ENCODE data around the gene TNIP3.

The TNIP3 gene

GRCh38 chr4:121096629-121097028, 67.5 kb downstream of the TNIP3 start:
- Histone ChIP-seq H3K9ac (ENCODE audit: low read length) (no peak overlapping the region), H3K27me3 (ENCODE audit: control insufficient read depth, insufficient read depth, low read length) (no peaks in the 10 kb centered on the region), H3K9me3 (ENCODE audit: control insufficient read depth, low read depth, low read length) (no peaks in the 10 kb centered on the region), H3K36me3 (ENCODE audit: control insufficient read depth, low read depth, low read length) (no peaks in the 10 kb centered on the region), H3K27ac (ENCODE audit: low read length) (no peak overlapping the region), H3K4me3 (ENCODE audit: low read length) (no peak overlapping the region), H3K4me1 (ENCODE audit: control insufficient read depth, low read depth, low read length) (no peaks in the 10 kb centered on the region)

- Histone ChIP-seq H3K4me3 (ENCODE audit: low read length) (no peak overlapping the region), H3K9ac (ENCODE audit: low read length) (no peak overlapping the region), H3K36me3 (ENCODE audit: control insufficient read depth, low read depth, low read length) (no peaks in the 10 kb centered on the region), H3K9me3 (ENCODE audit: control insufficient read depth, low read depth, low read length) (no peaks in the 10 kb centered on the region), H3K27me3 (ENCODE audit: control insufficient read depth, insufficient read depth, low read length) (no peaks in the 10 kb centered on the region), H3K4me1 (ENCODE audit: control insufficient read depth, low read depth, low read length) (no peaks in the 10 kb centered on the region), H3K27ac (ENCODE audit: low read length) (no peak overlapping the region)
Measured at GRCh38 chr4:121096191-121096590, 67.9 kb downstream of the TNIP3 start.

GRCh38 chr4:121094297-121094966, 69.7 kb downstream of the TNIP3 start:
- Histone ChIP-seq H3K9me3 (ENCODE audit: control insufficient read depth, low read depth, low read length) (no peaks in the 10 kb centered on the region), H3K4me1 (ENCODE audit: control insufficient read depth, low read depth, low read length) (no peaks in the 10 kb centered on the region), H3K4me3 (ENCODE audit: low read length) (no peak overlapping the region), H3K36me3 (ENCODE audit: control insufficient read depth, low read depth, low read length) (no peaks in the 10 kb centered on the region), H3K9ac (ENCODE audit: low read length) (no peak overlapping the region), H3K27me3 (ENCODE audit: control insufficient read depth, insufficient read depth, low read length) (no peaks in the 10 kb centered on the region), H3K27ac (ENCODE audit: low read length) (no peak overlapping the region)

- H3K27me3 ChIP-seq (ENCODE audit: control insufficient read depth, insufficient read depth, low read length): no peaks in the 10 kb centered on the region
- H3K27ac ChIP-seq (ENCODE audit: low read length): no peak overlapping the region
- H3K9ac ChIP-seq (ENCODE audit: low read length): no peak overlapping the region
- H3K36me3 ChIP-seq (ENCODE audit: control insufficient read depth, low read depth, low read length): no peaks in the 10 kb centered on the region
- H3K4me1 ChIP-seq (ENCODE audit: control insufficient read depth, low read depth, low read length): no peaks in the 10 kb centered on the region
- H3K9me3 ChIP-seq (ENCODE audit: control insufficient read depth, low read depth, low read length): no peaks in the 10 kb centered on the region
- no peak overlapping the region for H3K4me3 ChIP-seq (ENCODE audit: low read length)
Measured at GRCh38 chr4:121093261-121093660, 70.9 kb downstream of the TNIP3 start.

- H3K36me3 ChIP-seq (ENCODE audit: control insufficient read depth, low read depth, low read length): no peaks in the 10 kb centered on the region
- H3K4me3 ChIP-seq (ENCODE audit: low read length): no peak overlapping the region
- H3K4me1 ChIP-seq (ENCODE audit: control insufficient read depth, low read depth, low read length): no peaks in the 10 kb centered on the region
- no peak overlapping the region for H3K27ac ChIP-seq (ENCODE audit: low read length)
- H3K27me3 ChIP-seq (ENCODE audit: control insufficient read depth, insufficient read depth, low read length): no peaks in the 10 kb centered on the region
- H3K9me3 ChIP-seq (ENCODE audit: control insufficient read depth, low read depth, low read length): no peaks in the 10 kb centered on the region
- H3K9ac ChIP-seq (ENCODE audit: low read length): no peak overlapping the region
Measured at GRCh38 chr4:121091941-121092340, 72.2 kb downstream of the TNIP3 start.

GRCh38 chr4:121088867-121089266, 75.3 kb downstream of the TNIP3 start:
- H3K27ac ChIP-seq (ENCODE audit: low read length): no peak overlapping the region
- H3K4me1 ChIP-seq (ENCODE audit: control insufficient read depth, low read depth, low read length): no peaks in the 10 kb centered on the region
- H3K9me3 ChIP-seq (ENCODE audit: control insufficient read depth, low read depth, low read length): no peaks in the 10 kb centered on the region
- no peak overlapping the region for H3K4me3 ChIP-seq (ENCODE audit: low read length)
- no peak overlapping the region for H3K9ac ChIP-seq (ENCODE audit: low read length)
- H3K36me3 ChIP-seq (ENCODE audit: control insufficient read depth, low read depth, low read length): no peaks in the 10 kb centered on the region
- H3K27me3 ChIP-seq (ENCODE audit: control insufficient read depth, insufficient read depth, low read length): no peaks in the 10 kb centered on the region

All from iPS-18a (cell line).